Naive thymus-derived CD4-positive, alpha-beta T cell (primary cell): Measurements from ENCODE around the gene ITGA11. TPM values are rescaled to one million over a fixed set of nuclear protein-coding genes. Genes with fewer than 3 reads are reported as not detected.

Experiments used
- ATAC-seq: fragments of 150-1000 bp; cut with Tn5 transposase; 2 replicates; pipeline ENCODE4 v1.10.0; 2021; ENCODE audit warnings: mild to moderate bottlenecking, moderate library complexity
- CTCF ChIA-PET: fragments of 350-600 bp; sonication (Branson Sonifier 250); formaldehyde crosslinking; loops from one replicate; lab custom pipeline; 2021; ENCODE audit warnings: antibody characterized with exemption; lab: Charles Lee
- POLR2A ChIA-PET: fragments of 350-600 bp; sonication (Branson Sonifier 250); formaldehyde crosslinking; loops from one replicate; lab custom pipeline; 2021; ENCODE audit warnings: antibody characterized with exemption, inconsistent platforms; lab: Charles Lee
- DNase-seq, 9 donors: peaks; one replicate each; pipeline versions ENCODE4 v3.0.0 to v3.0.0-alpha.2; 2020 to 2022; ENCODE audit warnings: mixed read lengths in 1 of 9
- H3K27ac ChIP-seq: one replicate; pipeline ENCODE4 v1.7.0; 2013; ENCODE audit warnings: mild to moderate bottlenecking, low read depth, low read length, moderate library complexity
- H3K27me3 ChIP-seq, 2 donors: one replicate each; pipeline ENCODE4 v1.7.0; 2013; ENCODE audit warnings: low read length in 2 of 2, mild to moderate bottlenecking in 2 of 2, moderate library complexity in 2 of 2; ENCODE audit not compliant: control insufficient read depth in 2 of 2, insufficient read depth in 2 of 2
- H3K36me3 ChIP-seq, 3 experiments: 1 replicate in 2 of 3; 2 replicates in 1 of 3; pipeline ENCODE4 v1.7.0; 2013; ENCODE audit warnings: low read length in 3 of 3, mild to moderate bottlenecking in 3 of 3, moderate library complexity in 1 of 3; ENCODE audit not compliant: insufficient read depth in 3 of 3, control insufficient read depth in 2 of 3
- H3K4me1 ChIP-seq, 2 donors: one replicate each; pipeline ENCODE4 v1.7.0; 2013; ENCODE audit warnings: low read length in 2 of 2, mild to moderate bottlenecking in 2 of 2, moderate library complexity in 1 of 2; ENCODE audit not compliant: control insufficient read depth in 2 of 2, insufficient read depth in 2 of 2
- H3K4me3 ChIP-seq: 2 replicates; pipeline ENCODE4 v1.7.0; 2013; ENCODE audit warnings: mild to moderate bottlenecking, low read length
- H3K9me3 ChIP-seq, 3 experiments: 1 replicate in 2 of 3; 2 replicates in 1 of 3; pipeline ENCODE4 v1.7.0; 2013; ENCODE audit warnings: low read length in 3 of 3; ENCODE audit not compliant: control insufficient read depth in 2 of 3
- H3K27ac Mint-ChIP-seq, 9 donors: one replicate each; pipeline ENCODE4 v1.8.0; 2020 to 2022; ENCODE audit warnings: mixed read lengths in 9 of 9, mild to moderate bottlenecking in 8 of 9, moderate library complexity in 5 of 9, inconsistent platforms in 2 of 9
- H3K27me3 Mint-ChIP-seq, 5 donors: one replicate each; pipeline ENCODE4 v1.8.0; 2021 to 2022; ENCODE audit warnings: mixed read lengths in 5 of 5, mild to moderate bottlenecking in 1 of 5
- H3K36me3 Mint-ChIP-seq, 5 donors: one replicate each; pipeline ENCODE4 v1.8.0; 2020 to 2022; ENCODE audit warnings: mixed read lengths in 5 of 5, mild to moderate bottlenecking in 3 of 5, inconsistent platforms in 1 of 5
- H3K4me1 Mint-ChIP-seq, 7 donors: one replicate each; pipeline ENCODE4 v1.8.0; 2020 to 2022; ENCODE audit warnings: mixed read lengths in 7 of 7, mild to moderate bottlenecking in 3 of 7, inconsistent platforms in 1 of 7
- H3K4me3 Mint-ChIP-seq, 10 donors: one replicate each; pipeline ENCODE4 v1.8.0; 2020 to 2022; ENCODE audit warnings: mild to moderate bottlenecking in 10 of 10, mixed read lengths in 10 of 10, moderate library complexity in 6 of 10, inconsistent platforms in 2 of 10
- H3K9me3 Mint-ChIP-seq, 11 donors: one replicate each; pipeline ENCODE4 v1.8.0; 2020 to 2022; ENCODE audit warnings: mixed read lengths in 11 of 11, mild to moderate bottlenecking in 4 of 11, inconsistent platforms in 1 of 11, moderate library complexity in 1 of 11
- intact Hi-C, 2 donors: fragments of 100-400 bp; cut with micrococcal nuclease; formaldehyde crosslinking; loops; one replicate each; pipeline ENCODE4 v1.15.1; 2023
- polyA plus RNA-seq, 2 donors: library from polyadenylated mRNA; unstranded; fragments of 300-500 nt; fragmentation: Illumina TruSeq; gene quantifications; one replicate each; pipeline ENCODE4 v1.2.3, GENCODE V29; 2021
- total RNA-seq, 6 experiments: library from RNA in 5 of 6; stranded (reverse) in 5 of 6; gene quantifications; 1 replicate in 5 of 6; 2 replicates in 1 of 6; pipeline ENCODE4 v1.2.3 and lab custom pipeline; 2021 to 2026

The ITGA11 gene
- total and polyA plus RNA-seq, 7 experiments from 2014 or later: 0.02 to 1.1 (median 0.08) TPM; not detected in 2

- Histone ChIP-seq H3K27me3 (no peaks in the 10 kb centered on the region), H3K4me3 (no peak overlapping the region), H3K36me3 (no peaks in the 10 kb centered on the region), H3K27ac (no peak overlapping the region), H3K9me3 (no peaks in the 10 kb centered on the region), H3K4me1 (no peaks in the 10 kb centered on the region)
- Mint-ChIP-seq H3K4me1 (no peaks in the 10 kb centered on the region), H3K36me3 (no peaks in the 10 kb centered on the region), H3K27me3 (peaks cover 55 to 76% (median 68%) of the 10 kb centered on the region in 5 donors), H3K4me3 (no peak overlapping the region), H3K9me3 (peaks cover 0 to 1% (median 0%) of the 10 kb centered on the region in 11 donors), H3K27ac (no peak overlapping the region)
- ChIA-PET CTCF (no interaction called here), POLR2A (no interaction called here)
- ATAC-seq (no peak), DNase-seq (no peak)
- intact Hi-C loops: no loop called here
Observed at GRCh38 chr15:68441045-68441743, 9.2 kb upstream of the ITGA11 start.

DNA sequence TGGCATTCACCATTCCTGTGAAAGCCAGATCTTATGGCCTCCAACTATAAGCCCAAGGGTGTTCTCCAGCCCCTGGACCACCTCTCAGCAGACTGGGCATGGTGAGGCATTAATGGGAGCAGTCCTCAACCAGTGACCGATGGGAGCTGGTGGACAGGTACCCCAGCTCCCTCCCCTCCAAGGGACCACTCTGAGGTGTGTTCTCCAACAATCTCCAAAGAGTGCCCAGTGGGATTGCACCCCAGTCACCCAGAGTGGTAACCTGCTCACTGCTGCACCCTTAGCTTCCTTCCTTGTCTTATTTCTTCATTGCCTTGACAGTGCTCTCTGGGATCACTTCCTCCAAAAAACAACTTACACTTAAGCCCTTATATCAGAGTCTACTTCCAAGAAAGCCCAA is 8.2 kb upstream of the ITGA11 start:
- no peaks in the 10 kb centered on the region for H3K4me1 ChIP-seq
- intact Hi-C loops: no loop called here
- H3K27me3 Mint-ChIP-seq: peaks cover 52 to 71% (median 62%) of the 10 kb centered on the region in 5 donors
- no peaks in the 10 kb centered on the region for H3K27me3 ChIP-seq
- ChIA-PET POLR2A (no interaction called here), CTCF (no interaction called here)
- H3K4me3 ChIP-seq: no peak overlapping the region
- H3K36me3 ChIP-seq: no peaks in the 10 kb centered on the region
- H3K27ac ChIP-seq: no peak overlapping the region
- no peaks in the 10 kb centered on the region for H3K36me3 Mint-ChIP-seq
- H3K4me1 Mint-ChIP-seq: no peaks in the 10 kb centered on the region
- DNase-seq: no peak
- no peak overlapping the region for H3K27ac Mint-ChIP-seq
- no peak overlapping the region for H3K4me3 Mint-ChIP-seq
- peaks cover 0 to 1% (median 0%) of the 10 kb centered on the region in 11 donors for H3K9me3 Mint-ChIP-seq
- H3K9me3 ChIP-seq: no peaks in the 10 kb centered on the region
- no peak for ATAC-seq

GRCh38 chr15:68439506-68439905 is 7.5 kb upstream of the ITGA11 start:
- H3K4me3 Mint-ChIP-seq: no peak overlapping the region
- POLR2A ChIA-PET: no interaction called here
- no peaks in the 10 kb centered on the region for H3K9me3 ChIP-seq
- no peaks in the 10 kb centered on the region for H3K27me3 ChIP-seq
- no peaks in the 10 kb centered on the region for H3K36me3 ChIP-seq
- H3K27ac ChIP-seq: no peak overlapping the region
- no peak overlapping the region for H3K27ac Mint-ChIP-seq
- no peaks in the 10 kb centered on the region for H3K4me1 Mint-ChIP-seq
- H3K27me3 Mint-ChIP-seq: peaks cover 55 to 73% (median 62%) of the 10 kb centered on the region in 5 donors
- no peak for DNase-seq
- no peaks in the 10 kb centered on the region for H3K36me3 Mint-ChIP-seq
- no peaks in the 10 kb centered on the region for H3K4me1 ChIP-seq
- intact Hi-C loops: no loop called here
- peaks cover 0 to 1% (median 0%) of the 10 kb centered on the region in 11 donors for H3K9me3 Mint-ChIP-seq
- ATAC-seq: no peak
- H3K4me3 ChIP-seq: no peak overlapping the region
- CTCF ChIA-PET: no interaction called here

GRCh38 chr15:68436680-68437079 is 4.7 kb upstream of the ITGA11 start:
- DNase-seq: no peak
- no peak overlapping the region for H3K27ac Mint-ChIP-seq
- no peak overlapping the region for H3K4me3 ChIP-seq
- peaks cover 0 to 5% (median 0%) of the 10 kb centered on the region in 5 donors for H3K36me3 Mint-ChIP-seq
- peaks cover 59 to 73% (median 61%) of the 10 kb centered on the region in 5 donors for H3K27me3 Mint-ChIP-seq
- H3K9me3 ChIP-seq: no peaks in the 10 kb centered on the region
- H3K9me3 Mint-ChIP-seq: peaks cover 0 to 1% (median 0%) of the 10 kb centered on the region in 11 donors
- H3K27ac ChIP-seq: no peak overlapping the region
- H3K27me3 ChIP-seq: no peaks in the 10 kb centered on the region
- intact Hi-C loops: no loop called here
- H3K4me3 Mint-ChIP-seq: no peak overlapping the region
- no peak for ATAC-seq
- POLR2A ChIA-PET: no interaction called here
- CTCF ChIA-PET: no interaction called here
- peaks cover 0 to 9% (median 4%) of the 10 kb centered on the region in 7 donors for H3K4me1 Mint-ChIP-seq
- H3K36me3 ChIP-seq: no peaks in the 10 kb centered on the region
- no peaks in the 10 kb centered on the region for H3K4me1 ChIP-seq

DNA sequence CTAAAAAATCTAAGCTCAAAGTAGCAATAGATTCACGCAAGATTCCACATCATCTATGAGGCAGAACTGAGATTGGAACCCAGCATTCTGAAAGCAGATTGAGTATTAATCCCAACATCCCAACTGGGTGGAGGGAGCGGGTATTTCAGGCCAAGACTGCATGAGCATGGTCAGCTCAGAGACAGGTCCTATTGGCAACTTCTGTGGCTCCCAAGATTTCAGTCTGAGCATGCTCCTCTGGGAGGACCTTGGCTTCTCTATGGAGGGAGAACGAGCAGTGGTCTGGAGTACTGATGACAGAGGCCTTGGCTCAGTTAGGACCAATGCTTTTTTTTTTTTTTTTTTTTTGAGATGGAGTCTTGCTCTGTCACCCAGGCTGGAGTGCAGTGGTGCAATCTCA is 4.0 kb upstream of the ITGA11 start:
- H3K4me3 ChIP-seq: no peak overlapping the region
- no peak overlapping the region for H3K4me3 Mint-ChIP-seq
- H3K27me3 ChIP-seq: no peaks in the 10 kb centered on the region
- no peak overlapping the region for H3K27ac Mint-ChIP-seq
- H3K36me3 ChIP-seq: no peaks in the 10 kb centered on the region
- ATAC-seq (no peak), DNase-seq (no peak)
- H3K4me1 Mint-ChIP-seq: peaks cover 0 to 9% (median 4%) of the 10 kb centered on the region in 7 donors
- H3K36me3 Mint-ChIP-seq: peaks cover 0 to 5% (median 0%) of the 10 kb centered on the region in 5 donors
- no peaks in the 10 kb centered on the region for H3K4me1 ChIP-seq
- intact Hi-C loops: no loop called here
- ChIA-PET CTCF (no interaction called here), POLR2A (no interaction called here)
- no peaks in the 10 kb centered on the region for H3K9me3 ChIP-seq
- peaks cover 0 to 1% (median 0%) of the 10 kb centered on the region in 11 donors for H3K9me3 Mint-ChIP-seq
- no peak overlapping the region for H3K27ac ChIP-seq
- H3K27me3 Mint-ChIP-seq: peaks cover 55 to 73% (median 61%) of the 10 kb centered on the region in 5 donors

DNA sequence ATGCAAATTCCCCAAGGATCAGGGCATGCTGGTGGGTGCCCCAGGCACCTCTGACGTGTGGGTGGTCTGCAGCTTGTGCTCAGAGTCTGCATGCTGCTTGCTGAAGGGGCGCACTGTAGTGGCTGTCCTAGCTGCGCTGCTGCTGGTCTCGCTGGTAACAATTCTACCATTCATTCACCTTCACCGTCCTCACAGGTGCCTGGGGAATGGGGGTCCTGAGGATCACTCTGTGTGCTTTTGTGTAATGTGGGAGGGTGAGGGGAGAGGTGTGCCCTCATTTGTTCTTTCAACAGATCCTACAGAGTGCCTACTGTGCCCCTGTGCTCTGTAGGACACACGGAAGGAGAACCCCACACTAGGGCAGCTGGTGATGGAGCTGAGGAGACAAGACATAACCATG is 2.1 kb upstream of the ITGA11 start:
- Mint-ChIP-seq H3K4me3 (no peak overlapping the region), H3K4me1 (peaks cover 0 to 9% (median 4%) of the 10 kb centered on the region in 7 donors), H3K27ac (no peak overlapping the region), H3K9me3 (peaks cover 0 to 1% (median 0%) of the 10 kb centered on the region in 11 donors), H3K27me3 (peaks cover 53 to 71% (median 66%) of the 10 kb centered on the region in 5 donors), H3K36me3 (peaks cover 0 to 5% (median 0%) of the 10 kb centered on the region in 5 donors)
- ATAC-seq (no peak), DNase-seq (no peak)
- Histone ChIP-seq H3K9me3 (no peaks in the 10 kb centered on the region), H3K4me1 (no peaks in the 10 kb centered on the region), H3K36me3 (no peaks in the 10 kb centered on the region), H3K27ac (no peak overlapping the region), H3K4me3 (no peak overlapping the region), H3K27me3 (no peaks in the 10 kb centered on the region)
- CTCF ChIA-PET: no interaction called here
- POLR2A ChIA-PET: no interaction called here
- intact Hi-C loops: no loop called here

- Histone ChIP-seq H3K36me3 (no peaks in the 10 kb centered on the region), H3K4me1 (no peaks in the 10 kb centered on the region), H3K9me3 (no peaks in the 10 kb centered on the region), H3K4me3 (no peak overlapping the region), H3K27me3 (no peaks in the 10 kb centered on the region), H3K27ac (no peak overlapping the region)
- DNase-seq (no peak), ATAC-seq (no peak)
- Mint-ChIP-seq H3K36me3 (peaks cover 0 to 5% (median 0%) of the 10 kb centered on the region in 5 donors), H3K27ac (no peak overlapping the region), H3K4me3 (no peak overlapping the region), H3K9me3 (peaks cover 0 to 1% (median 0%) of the 10 kb centered on the region in 11 donors), H3K4me1 (peaks cover 0 to 9% (median 4%) of the 10 kb centered on the region in 7 donors), H3K27me3 (peaks cover 52 to 72% (median 67%) of the 10 kb centered on the region in 5 donors)
- POLR2A ChIA-PET: no interaction called here
- CTCF ChIA-PET: no interaction called here
- intact Hi-C loops: no loop called here
Observed at GRCh38 chr15:68433551-68433950, 1.6 kb upstream of the ITGA11 start.
